Measurements from ENCODE around the gene AK3. TPM values are rescaled to one million over a fixed set of nuclear protein-coding genes. Genes with fewer than 3 reads are reported as not detected.
A peak's percentile ranks its signal among the peaks of the same experiment; 100 is the strongest.

Gene AK3
- total RNA-seq, 4 donors from 2014 or later, result 57.9 to 129 (median 78.4) TPM

GRCh38 chr9:4666042-4666699 lies 74.8 kb downstream of the AK3 start, which contains the start of gene SPATA6L:
Gene SPATA6L, minus strand, starts transcription at chr9:4666480. Its CDS starts 230 bp downstream, at chr9:4666250.
- peak; percentile 28 to 34 for TF ChIP-seq POLR2A (IDR thresholded peaks at IDR 0.05)
- TF ChIP-seq CTCF (IDR thresholded peaks at IDR 0.05), result peak in 1 of 4 experiments; percentile 6
- Histone ChIP-seq H3K36me3 (no peaks in the 10 kb centered on the region), H3K4me1 (no peaks in the 10 kb centered on the region), H3K27me3 (no peaks in the 10 kb centered on the region), H3K4me3 (peak within 1 kb of the TSS; percentile 12 to 42), H3K9me3 (no peaks in the 10 kb centered on the region), H3K27ac (peak within 1 kb of the TSS; percentile 61 to 70)
- peak; percentile 69 to 73 for DNase-seq
- intact Hi-C loops (cut with DNase I; ENCODE audit: low total_unique reads), result no loop called here

GRCh38 chr9:4665357-4665756 lies 75.6 kb downstream of the AK3 start:
- intact Hi-C loops (cut with DNase I; ENCODE audit: low total_unique reads), result no loop called here
- H3K36me3 ChIP-seq, result no peaks in the 10 kb centered on the region
- no peaks in the 10 kb centered on the region for H3K4me1 ChIP-seq
- peak overlapping the region in 1 of 2 donors; percentile 42 for H3K4me3 ChIP-seq
- no peak for DNase-seq
- no peaks in the 10 kb centered on the region for H3K9me3 ChIP-seq
- no peak for TF ChIP-seq POLR2A (IDR thresholded peaks at IDR 0.05)
- no peak for TF ChIP-seq CTCF (IDR thresholded peaks at IDR 0.05)
- H3K27me3 ChIP-seq, result no peaks in the 10 kb centered on the region
- H3K27ac ChIP-seq, result peak overlapping the region; percentile 61 to 70

- Histone ChIP-seq H3K4me1 (no peaks in the 10 kb centered on the region), H3K27me3 (no peaks in the 10 kb centered on the region), H3K27ac (peak overlapping the region in 1 of 2 donors; percentile 19), H3K9me3 (no peaks in the 10 kb centered on the region), H3K4me3 (peak overlapping the region in 1 of 2 donors; percentile 5), H3K36me3 (no peaks in the 10 kb centered on the region)
- TF ChIP-seq CTCF (IDR thresholded peaks at IDR 0.05) (no peak), POLR2A (IDR thresholded peaks at IDR 0.05) (no peak)
- intact Hi-C loops (cut with DNase I; ENCODE audit: low total_unique reads), result no loop called here
- no peak for DNase-seq
Measured at GRCh38 chr9:4663956-4664355, 77.0 kb downstream of the AK3 start.

GRCh38 chr9:4662989-4663792 lies 77.8 kb downstream of the AK3 start:
- Histone ChIP-seq H3K36me3 (no peaks in the 10 kb centered on the region), H3K27ac (peak overlapping the region; percentile 68 to 86), H3K4me1 (no peaks in the 10 kb centered on the region), H3K4me3 (peak overlapping the region; percentile 49 to 85), H3K9me3 (no peaks in the 10 kb centered on the region), H3K27me3 (no peaks in the 10 kb centered on the region)
- no peak for DNase-seq
- TF ChIP-seq POLR2A (IDR thresholded peaks at IDR 0.05), result no peak
- TF ChIP-seq CTCF (IDR thresholded peaks at IDR 0.05), result no peak
- intact Hi-C loops (cut with DNase I; ENCODE audit: low total_unique reads), result no loop called here
